NCI-H748 (cell line): Measurements from ENCODE around the gene BBC3.

Source experiments
- DNase-seq: peaks from one replicate; lab custom pipeline; 2025; ENCODE audit not compliant: unreplicated experiment; lab: John Stamatoyannopoulos, UW

Gene BBC3

GRCh38 chr19:47203254-47203653 is 27.7 kb downstream of the BBC3 start:
- DNase-seq = no peak

GRCh38 chr19:47200530-47200929 is 30.5 kb downstream of the BBC3 start:
- no peak for DNase-seq

- DNase-seq = no peak
These were observed 33.9 kb downstream of the BBC3 start for GRCh38 chr19:47197141-47197540.

GRCh38 chr19:47195434-47195833 is 35.6 kb downstream of the BBC3 start:
- no peak for DNase-seq

GRCh38 chr19:47190167-47190727 is 40.8 kb downstream of the BBC3 start:
- peak; percentile 26 for DNase-seq

GRCh38 chr19:47188507-47189033 is 42.4 kb downstream of the BBC3 start:
- DNase-seq = no peak

- DNase-seq = no peak
These were observed 43.2 kb downstream of the BBC3 start for GRCh38 chr19:47187797-47188196.

GRCh38 chr19:47187335-47187655 is 43.7 kb downstream of the BBC3 start:
- no peak for DNase-seq

- DNase-seq = no peak
These were observed 44.3 kb downstream of the BBC3 start for GRCh38 chr19:47186446-47187334.

GRCh38 chr19:47183601-47184000 is 47.4 kb downstream of the BBC3 start:
- no peak for DNase-seq

- DNase-seq = no peak
These were observed 51.2 kb downstream of the BBC3 start for GRCh38 chr19:47179653-47180310.

GRCh38 chr19:47176627-47177090 is 54.3 kb downstream of the BBC3 start:
- no peak for DNase-seq

GRCh38 chr19:47176071-47176626 is 54.9 kb downstream of the BBC3 start:
- DNase-seq = no peak

- no peak for DNase-seq
These were observed 58.1 kb downstream of the BBC3 start for GRCh38 chr19:47172666-47173455.
